Measurements from ENCODE around the gene SPOCK3.

Gene SPOCK3

DNA sequence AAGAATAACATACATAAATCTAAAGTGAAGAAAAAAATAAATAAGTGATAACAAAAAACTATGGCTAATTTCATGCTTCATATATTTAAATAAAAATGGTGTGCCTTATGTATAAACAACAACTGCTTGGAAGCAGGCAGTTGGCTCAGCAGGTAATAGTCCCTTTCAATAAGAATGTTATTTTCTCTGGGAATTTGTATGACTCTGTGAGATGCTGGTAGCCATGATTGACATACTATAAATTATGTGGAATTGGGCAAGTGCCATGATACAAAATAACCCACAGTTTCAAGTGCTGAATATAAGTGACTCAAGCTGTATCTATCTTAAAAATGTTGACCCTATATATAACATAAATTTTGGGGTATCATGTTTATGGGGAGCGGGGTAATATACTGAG, 546.5 kb downstream of the SPOCK3 start:
- in situ Hi-C loops (cut with MboI; ENCODE audit: low pct_unique_long_range_greater_than_20kb, low sequenced_read_pairs, unreplicated experiment), result no loop called here
- no peak for TF ChIP-seq CTCF (IDR thresholded peaks at IDR 0.05; ENCODE audit: extremely low read depth, insufficient read depth, missing control alignments)
- DNase-seq (ENCODE audit: low spot score), result no peak
